Tibial nerve (tissue), 4 donors: ENCODE results near the gene TBX1. TPM values are rescaled to one million over a fixed set of nuclear protein-coding genes. Genes with fewer than 3 reads are reported as not detected.

Experiments used
- total RNA-seq, 4 donors: library from RNA; depleted of rRNA; stranded (reverse); fragments of >200 nt; gene quantifications; one replicate each; pipeline ENCODE4 v1.1.0, GENCODE V29; 2016

TBX1 gene
- total RNA-seq, 4 donors from 2014 or later, result 0.42 to 3.6 (median 2.6) TPM

Other genes starting within 250 kb of the TBX1 start
- 100 to 1,000 TPM; 102 to 226 (median 170) TPM for gene CLDN5, start 236.4 kb upstream of the TBX1 start, total RNA-seq
- 10 to 100 TPM; 11.4 to 29.1 (median 25.2) TPM for gene SEPTIN5, start 46.3 kb upstream of the TBX1 start, total RNA-seq
- gene GP1BB, start 37.2 kb upstream of the TBX1 start, total RNA-seq, result 1 to 10 TPM; 3.3 to 5.9 (median 4.7) TPM
- gene GNB1L, start 94.1 kb downstream of the TBX1 start, total RNA-seq, result 1 to 10 TPM; 2.9 to 8.1 (median 6.3) TPM
- gene RTL10, start 94.1 kb downstream of the TBX1 start, total RNA-seq, result 10 to 100 TPM; 10.2 to 13.3 (median 11.4) TPM
- 100 to 1,000 TPM; 212 to 306 (median 240) TPM for gene COMT, start 181.0 kb downstream of the TBX1 start, total RNA-seq
- 10 to 100 TPM; 34.8 to 40.6 (median 37.8) TPM for gene TXNRD2, start 181.0 kb downstream of the TBX1 start, total RNA-seq